Cortex of kidney (tissue), 1 donor: Measurements from ENCODE around the gene ZNF576.
"Not testable (repeated sequence)": the region's sequence is repeated elsewhere in the genome, so short reads cannot be mapped to it uniquely, and the experiment has no call there.

Experiments used
- DNase-seq: peaks from one replicate; lab custom pipeline; 2025; lab: John Stamatoyannopoulos, UW

The ZNF576 gene

DNA sequence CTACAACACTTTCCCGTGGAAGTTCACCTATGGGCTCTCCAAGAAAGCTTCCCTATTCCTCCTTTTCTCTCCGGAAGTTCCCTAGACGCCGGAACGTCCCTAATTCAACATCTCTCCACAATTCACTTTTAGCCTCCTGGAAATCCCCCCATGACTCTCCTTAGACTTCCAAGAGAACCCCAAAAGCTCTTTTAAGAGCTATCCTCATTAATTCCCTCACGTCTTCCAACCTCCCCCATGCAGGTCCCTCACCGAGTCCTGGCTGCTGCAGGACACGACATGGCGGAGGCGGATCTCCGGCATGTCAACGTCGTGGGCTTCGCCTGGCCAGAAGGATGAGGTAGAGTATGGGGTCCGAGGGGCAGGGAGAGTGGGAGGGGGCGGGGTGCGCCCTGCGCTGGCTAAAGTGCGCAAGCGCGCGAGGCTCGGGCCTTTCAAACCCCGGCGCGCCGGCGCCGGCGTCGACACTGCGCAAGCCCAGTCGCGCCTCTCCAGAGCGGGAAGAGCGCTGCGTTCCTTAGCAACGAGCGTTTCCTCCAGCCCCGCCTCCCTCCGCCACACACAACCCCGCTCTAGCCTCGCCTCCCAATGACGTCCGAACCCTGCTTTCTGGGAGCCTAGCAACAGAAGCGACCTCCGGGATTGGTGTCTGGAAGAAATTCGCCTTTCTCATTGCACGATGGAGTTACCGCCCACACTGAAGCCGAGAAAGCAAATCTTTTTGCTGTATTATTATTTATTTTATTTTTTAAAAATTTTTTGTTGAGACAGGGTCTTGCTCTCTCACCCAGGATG lies 21.0 kb upstream of the ZNF576 start, which contains the start of the genes PINLYP and XRCC1:
PINLYP (plus strand) TSS at position 646 of the 795 bp plus-strand sequence. CDS start 1,391 bp downstream, outside the sequence.
XRCC1 (minus strand) TSS at position 372 of the 795 bp plus-strand sequence; CDS start at position 303, 69 bp downstream.
- DNase-seq: no peak

DNA sequence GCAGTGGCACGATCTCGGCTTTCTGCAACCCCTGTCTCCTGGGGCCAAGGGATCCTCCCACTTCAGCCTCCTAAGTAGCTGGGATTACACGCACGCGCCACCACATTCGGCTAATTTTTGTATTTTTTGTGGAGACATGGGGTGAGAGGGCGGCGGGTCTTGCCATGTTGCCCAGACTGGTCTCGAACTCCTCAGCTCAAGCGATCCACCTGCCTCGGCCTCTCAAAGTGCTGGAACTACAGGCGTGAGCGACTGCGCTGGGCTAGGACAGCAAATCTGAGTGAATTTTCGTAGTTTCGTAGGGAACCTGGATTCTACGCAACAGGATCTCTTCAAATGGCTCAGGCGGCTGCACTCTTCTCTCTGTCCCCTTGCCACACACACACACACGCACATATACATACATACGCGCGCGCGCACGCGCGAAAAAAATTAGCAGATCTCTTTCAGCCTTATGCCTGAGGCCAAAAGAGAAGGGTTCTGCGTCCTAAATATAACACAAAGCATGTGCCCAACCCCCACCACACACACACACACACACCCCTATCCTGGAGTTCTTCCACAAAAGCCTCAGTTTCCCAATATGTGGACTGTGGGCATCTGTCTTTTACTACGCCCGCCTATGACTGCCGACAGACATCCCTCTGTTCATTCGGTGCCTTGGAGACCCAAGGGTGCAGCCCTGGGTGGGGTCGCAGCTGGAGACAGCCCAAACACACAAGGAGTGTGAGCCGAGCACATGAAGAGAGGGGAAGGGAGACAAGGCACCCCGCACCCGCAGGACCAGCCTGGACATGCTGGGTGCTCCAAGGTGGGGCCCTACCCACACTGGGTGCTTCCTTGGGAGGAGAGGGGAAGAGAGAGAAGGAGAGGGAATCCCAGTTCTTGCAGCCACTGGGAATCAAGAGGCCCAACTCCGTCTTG lies 20.2 kb upstream of the ZNF576 start:
- no peak for DNase-seq

DNA sequence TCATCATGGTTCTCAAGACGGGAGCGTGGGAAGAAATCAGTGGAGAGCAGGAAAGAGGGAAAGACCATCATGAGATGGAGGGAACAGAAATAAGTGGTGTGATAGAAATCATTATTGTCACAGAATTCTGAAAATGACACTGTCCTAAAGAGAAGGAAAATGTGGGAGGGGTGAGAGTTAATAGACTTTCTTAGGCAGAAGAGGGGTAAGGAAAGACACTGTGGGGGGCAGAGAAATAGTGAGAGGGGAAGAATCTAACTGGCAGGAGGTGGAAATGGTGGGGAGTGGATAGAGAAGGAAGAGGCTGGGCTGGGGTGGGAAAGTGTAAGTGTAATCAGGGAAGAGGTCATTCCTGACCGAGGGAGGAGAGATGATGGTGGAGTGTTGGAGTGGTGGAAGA lies 17.6 kb upstream of the ZNF576 start:
- DNase-seq: no peak

DNA sequence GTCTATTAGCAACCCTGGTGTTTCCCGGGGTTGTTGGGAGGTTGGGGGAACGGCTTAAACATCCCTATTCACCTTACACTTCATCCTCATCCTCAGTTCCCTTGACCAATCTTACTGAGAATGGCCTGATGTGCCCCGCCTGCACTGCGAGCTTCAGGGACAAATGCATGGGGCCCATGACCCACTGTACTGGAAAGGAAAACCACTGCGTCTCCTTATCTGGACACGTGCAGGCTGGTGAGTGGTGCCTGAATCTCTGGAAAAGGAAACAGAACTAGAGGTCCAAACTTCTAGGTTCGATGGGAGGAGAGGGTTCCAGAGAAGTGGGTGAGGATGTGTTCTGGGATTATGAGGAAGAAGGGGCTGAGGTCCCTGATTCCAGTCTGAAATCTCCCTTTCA lies 14.9 kb upstream of the ZNF576 start:
- DNase-seq: no peak

DNA sequence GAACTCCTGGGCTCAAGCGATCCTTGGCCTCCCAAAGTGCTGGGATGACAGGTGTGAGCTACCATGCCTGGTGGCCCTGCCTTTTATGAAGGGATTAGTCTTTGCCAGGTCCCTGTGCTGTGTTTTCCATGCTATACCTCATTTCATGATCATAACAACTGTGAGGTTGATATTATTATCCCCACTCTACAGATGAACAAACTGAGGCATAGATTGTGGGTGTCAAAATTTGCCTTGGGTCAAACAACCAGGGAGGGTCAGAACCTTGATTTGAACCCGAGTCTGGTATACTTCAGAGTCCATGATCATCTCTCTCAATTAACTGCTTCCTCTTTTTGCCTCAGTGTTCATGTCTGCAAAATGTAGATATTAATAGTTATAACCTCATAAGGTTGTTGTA lies 13.9 kb upstream of the ZNF576 start:
- DNase-seq: no peak

DNA sequence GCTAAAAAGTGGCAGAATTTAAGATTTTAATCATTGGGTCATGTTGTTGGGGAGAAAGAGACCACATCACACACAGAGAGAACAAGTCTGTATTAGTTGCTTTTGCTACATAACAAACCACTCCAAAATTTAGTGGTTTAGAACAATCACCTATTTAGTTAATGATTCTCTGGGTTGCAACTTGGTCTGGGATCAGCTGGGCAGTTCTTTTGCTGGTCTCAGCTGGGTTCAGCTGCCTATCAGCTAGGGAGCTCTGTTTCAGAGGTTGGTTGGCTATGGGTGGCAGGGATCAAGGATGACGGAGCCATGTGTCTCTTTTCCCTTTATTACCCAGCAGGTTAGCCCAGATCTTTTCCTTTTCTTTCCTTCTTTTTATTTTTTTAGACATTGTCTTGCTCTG lies 11.9 kb upstream of the ZNF576 start:
- no peak for DNase-seq

DNA sequence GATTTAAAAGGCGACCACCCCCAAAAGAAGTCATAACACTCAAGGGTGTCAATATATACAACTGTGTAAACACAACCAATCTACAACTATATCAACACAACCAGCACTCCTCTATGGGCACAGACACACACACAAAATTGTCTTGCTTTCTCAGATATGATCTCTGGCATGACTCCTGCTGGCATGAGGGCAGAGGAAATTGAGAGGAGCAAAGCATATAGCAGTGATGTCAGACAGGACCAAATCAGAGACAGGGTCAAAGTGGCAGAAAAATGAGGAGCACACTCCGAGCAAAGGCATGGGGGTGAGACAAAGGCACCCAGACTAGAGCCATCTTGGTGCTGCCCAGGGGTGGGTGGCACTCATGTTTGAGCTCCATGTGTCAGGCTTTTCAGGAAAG lies 10.0 kb upstream of the ZNF576 start:
- DNase-seq: no peak

DNA sequence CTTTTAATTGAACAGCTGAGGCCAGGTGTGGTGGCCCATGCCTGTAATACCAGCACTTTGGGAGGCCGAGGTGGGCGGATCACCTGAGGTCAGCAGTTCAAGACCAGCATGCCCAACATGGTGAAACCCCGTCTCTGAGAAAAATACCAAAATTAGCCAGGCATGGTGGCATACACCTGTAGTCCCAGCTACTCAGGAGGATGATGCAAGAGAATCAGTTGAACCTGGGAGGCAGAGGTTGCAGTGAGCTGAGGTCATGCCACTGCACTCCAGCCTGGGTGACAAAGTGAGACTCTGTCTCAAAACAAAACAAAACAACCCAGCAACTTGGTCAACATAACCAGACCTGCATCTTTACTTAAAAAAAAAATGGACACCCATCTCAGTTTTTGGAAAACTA lies 9.4 kb upstream of the ZNF576 start:
- not testable (repeated sequence) for DNase-seq

DNA sequence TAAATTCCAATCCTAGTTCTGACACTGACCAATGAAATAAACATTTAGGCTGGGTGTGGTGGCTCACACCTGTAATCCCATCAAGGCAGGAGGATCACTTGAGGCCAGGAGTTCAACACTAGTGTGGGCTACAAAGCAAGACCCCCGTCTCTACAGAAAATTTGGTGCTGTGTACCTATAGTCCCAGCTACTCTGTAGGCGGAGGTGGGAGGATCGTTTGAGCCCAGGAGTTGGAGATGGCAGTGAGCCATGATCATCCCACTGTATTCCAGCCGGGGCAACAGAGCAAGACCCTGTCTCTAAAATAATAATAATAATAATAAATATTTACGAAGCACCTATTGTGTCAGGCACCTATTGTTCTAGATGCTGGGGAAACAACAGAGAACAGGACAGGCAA lies 7.1 kb upstream of the ZNF576 start:
- no peak for DNase-seq

DNA sequence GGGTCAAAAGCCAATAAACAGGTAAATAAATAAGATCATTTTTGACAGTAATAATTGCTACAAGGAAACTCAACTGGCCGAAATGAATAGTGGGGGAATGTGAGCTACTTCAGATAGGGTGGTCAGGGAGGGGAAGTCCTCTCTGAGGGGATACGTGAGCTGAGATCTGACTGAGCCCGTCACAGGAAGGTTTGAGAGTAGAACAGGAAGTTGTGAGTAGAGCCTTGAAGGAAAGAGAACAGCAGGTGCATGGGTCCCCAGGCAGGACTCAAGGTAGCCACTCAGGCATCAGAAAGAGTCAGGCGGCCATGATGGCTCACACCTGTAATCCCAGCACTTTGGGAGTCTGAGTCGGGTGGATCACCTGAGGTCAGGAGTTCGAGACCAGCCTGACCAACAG lies 6.7 kb upstream of the ZNF576 start:
- no peak for DNase-seq

DNA sequence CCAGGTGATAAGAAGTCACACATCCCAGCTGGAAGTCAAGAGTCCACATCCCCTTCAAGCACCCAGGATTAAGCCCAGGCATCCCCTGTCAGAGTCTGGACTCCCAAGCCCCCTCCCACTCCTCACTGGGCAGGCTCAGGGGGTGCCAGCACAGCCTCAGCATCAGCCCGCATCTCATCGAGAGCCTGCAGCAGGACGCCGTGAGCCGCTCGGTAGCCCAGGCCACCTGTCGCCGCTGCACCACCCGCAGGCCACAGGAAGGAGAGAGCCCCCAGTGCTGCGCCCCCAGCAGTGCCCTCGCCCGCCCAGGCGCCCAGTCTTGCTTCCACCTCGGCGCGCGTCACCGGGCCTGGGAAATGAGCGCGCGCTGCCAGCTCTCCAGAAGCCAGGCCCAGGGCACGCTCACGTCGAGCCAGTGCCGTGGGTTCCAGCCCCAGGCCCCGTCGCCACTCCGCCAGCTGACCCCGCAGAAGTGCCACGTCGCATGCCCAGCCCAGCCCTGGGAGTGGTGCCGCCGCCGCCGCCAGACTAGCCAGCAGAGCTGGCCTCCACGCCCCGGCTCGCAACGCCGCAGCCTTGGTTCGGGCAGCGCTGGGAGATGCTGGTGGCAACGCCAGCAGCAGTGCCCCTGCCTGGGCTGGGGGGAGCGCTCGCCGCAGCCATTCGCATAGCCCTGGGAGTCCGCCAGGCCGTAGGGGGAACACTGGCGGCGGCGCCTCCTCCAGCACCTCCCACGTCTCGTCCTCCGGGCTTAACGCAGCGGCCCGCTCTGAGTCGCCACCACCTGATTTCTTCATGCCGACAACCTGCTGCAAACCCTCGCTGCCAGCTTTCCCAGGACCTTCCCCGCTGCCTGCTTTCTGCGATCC lies 4.3 kb upstream of the ZNF576 start:
- DNase-seq: no peak

DNA sequence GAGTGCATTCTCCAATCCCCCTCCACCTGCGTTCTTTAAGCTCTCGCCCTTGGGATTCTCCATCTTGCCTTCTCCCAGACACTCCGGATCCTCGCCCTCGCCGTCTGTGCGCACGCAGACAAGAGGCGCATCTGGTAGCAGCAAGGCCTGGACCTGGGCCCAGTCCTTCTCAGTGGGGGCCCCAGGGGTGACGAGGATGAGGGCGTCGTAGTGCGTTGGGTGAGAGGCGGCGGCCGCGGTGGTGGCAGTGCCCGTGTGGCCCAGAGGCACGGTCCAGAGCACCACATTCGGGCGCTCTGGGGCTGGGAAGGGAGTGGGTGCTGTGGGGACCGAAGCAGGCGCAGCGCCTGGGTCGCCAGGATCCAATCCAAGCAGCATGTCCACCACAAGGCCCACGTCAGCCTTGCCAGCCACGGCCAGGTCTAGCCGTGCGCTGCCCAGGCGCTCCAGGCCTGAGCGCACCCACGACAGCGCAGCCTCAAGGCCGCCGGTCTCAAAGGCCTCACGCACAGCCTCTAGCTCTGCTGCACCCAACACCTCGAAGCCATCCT lies 3.5 kb upstream of the ZNF576 start:
- no peak for DNase-seq

DNA sequence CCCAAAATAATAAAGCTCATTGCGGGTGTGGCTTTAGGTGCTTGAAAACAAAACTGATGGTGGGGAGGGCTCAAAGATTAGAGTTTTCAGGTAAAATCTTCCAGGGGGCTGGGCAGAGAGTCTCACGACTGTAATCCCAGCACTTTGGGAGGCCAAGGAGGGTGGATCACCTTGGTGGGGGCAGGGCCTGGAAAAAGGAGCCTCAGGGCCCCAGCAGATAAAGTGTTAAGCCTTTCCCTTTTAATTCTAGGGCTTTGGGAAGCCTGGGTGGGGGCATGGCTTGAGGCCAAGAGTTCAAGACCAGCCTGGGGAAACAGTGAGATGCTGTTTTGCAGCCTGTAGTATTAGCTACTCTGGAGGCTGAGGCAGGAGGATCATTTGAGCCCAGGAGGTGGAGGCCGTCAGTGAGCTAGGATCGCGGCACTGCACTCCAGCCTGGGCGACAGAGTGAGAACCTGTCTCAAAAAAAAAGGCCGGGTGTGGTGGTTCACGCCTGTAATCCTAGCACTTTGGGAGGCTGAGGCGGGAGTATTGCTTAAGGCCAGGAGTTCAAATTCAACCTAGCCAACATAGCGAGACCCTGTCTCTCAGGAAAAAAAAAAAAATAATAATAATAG lies 2.2 kb upstream of the ZNF576 start:
- no peak for DNase-seq

DNA sequence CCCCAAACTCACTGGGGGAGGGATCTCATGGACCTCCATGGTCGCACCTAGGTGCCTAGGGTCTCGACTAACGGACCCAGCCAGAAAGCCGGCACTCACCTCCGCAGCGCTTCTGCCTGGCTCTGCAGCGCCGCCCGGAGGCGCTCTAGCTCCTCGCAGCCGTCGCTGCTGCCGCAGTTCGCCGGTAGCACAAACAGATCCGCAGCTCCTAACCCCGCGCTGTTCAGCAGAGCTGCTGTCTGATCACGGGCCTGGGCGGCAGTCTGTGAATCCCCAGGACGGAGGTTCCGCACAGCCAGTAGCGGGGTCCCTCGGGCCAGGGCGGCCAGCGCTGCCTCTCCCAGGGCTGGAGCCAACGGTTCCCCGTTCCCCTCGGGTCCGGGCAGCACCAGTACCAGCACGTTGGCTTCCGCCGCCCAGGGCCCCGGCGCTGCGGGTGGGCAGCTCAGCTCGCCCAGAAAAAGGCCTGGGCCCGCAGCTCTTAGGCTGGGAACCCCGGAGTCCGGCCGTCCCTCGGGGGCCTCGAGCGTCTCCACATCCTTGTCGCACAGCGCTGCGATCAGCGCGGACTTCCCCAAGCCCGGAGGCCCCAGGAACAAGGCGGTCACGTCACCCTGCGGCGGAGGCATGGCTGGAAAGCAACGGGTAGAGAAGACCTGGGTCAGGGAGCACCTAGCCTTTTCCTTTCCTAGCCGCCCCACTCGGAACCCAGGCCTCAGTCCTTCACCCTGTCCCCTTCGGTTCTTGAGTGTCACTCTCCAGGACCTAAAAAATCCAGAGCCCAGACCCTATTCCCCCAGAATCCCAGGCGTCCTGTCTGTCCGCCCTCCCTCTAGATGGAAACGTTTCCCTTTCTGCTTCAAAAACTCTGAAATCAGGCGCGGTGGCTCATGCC lies 1.4 kb upstream of the ZNF576 start:
- no peak for DNase-seq

DNA sequence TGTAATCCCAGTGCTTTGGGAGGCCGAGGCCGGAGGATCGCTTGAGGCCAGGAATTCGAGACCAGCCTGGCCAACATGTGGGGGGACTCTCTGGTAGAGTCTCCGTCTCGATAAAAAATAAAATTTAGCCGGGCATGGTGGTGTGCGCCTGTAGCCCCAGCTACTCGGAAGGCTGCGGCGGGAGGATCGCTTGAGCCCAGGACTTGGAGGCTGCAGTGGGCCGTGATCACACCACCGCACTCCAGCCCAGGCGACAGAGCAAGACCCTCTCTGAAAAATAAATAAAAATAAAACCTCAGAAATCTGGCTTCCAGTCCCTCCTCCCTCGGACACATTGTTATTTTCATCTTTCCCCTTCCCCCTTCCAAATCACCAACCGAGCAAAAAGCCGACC lies 793 bp upstream of the ZNF576 start:
- no peak for DNase-seq

DNA sequence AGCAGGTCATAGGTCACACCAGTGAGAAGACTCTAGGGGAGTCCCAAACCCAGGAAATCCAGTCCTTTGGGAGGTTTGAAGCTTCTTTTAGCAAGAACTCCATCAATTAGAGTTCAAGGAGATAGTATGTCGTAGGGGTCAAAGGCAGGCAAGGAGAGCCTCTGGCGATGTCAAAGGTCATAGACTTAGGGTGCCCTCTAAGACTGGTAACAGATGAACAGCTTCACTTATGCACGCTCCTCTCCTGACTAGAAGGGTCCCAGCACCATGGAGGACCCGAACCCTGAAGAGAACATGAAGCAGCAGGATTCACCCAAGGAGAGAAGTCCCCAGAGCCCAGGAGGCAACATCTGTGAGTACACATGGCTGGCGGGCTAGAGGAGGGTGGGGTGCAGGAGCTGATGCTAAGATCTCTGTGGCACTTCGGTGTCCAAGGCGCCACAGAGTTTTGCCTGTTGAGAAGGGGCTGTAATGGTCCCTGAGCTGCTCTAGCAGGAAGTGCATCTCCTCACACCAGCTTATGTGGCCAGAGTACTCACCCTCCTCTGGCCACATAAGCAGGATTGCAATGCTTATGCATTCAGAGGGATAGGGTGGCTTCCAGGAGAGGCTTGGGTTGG lies 557 bp downstream of the ZNF576 start:
- no peak for DNase-seq

DNA sequence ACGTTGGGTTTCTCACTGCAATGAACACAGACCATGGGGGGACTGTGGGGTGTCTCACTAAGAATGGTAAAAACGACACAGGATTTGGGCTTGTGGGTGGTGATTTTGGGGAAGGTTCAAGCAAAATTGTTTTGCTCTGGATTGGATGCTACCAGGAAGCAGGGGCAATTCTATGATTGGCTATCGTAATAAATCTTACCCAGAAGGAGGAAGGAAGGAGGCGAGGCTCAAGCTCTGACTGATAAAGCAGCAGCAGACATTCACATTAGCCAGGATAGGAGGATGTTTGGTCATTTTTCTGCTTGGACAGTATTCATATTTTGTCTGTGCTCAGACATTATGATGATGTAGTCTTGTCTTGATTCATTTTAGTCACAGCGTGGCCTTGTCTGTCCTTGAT lies 1.5 kb downstream of the ZNF576 start:
- DNase-seq: no peak

DNA sequence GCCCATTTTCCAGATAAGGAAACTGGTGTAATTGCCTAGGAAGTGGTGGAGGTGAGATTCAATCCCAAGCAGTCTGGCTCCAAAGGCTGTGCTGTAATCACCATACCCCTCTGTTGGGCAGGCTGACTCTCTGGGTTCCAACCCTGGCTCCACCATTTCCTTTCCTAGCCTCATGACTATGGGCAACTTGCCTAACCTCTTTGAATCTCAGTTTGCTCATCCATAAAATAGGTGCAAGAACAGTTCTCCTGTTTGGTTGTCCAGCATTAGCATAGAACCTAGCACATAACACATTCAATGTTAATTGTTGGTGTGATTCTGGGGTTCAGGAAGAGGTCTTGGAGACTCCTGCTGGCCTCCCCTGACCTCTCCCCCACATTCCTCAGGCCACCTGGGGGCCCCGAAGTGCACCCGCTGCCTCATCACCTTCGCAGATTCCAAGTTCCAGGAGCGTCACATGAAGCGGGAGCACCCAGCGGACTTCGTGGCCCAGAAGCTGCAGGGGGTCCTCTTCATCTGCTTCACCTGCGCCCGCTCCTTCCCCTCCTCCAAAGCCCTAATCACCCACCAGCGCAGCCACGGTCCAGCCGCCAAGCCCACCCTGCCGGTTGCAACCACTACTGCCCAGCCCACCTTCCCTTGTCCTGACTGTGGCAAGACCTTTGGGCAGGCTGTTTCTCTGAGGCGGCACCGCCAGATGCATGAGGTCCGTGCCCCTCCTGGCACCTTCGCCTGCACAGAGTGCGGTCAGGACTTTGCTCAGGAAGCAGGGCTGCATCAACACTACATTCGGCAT lies 2.2 kb downstream of the ZNF576 start:
- no peak for DNase-seq
